ENCODE results near the gene S100G.

Gene S100G

GRCh38 chrX:16633754-16634153 is 16.2 kb upstream of the S100G start:
- DNase-seq (ENCODE audit: low read depth) = no peak
- TF ChIP-seq POLR2A (IDR thresholded peaks at IDR 0.05; ENCODE audit: extremely low read depth, insufficient read length) = no peak
- TF ChIP-seq CTCF (IDR thresholded peaks at IDR 0.05; ENCODE audit: low read depth, low read length) = no peak
- no peak for TF ChIP-seq MAX (IDR thresholded peaks at IDR 0.05; ENCODE audit: low read depth, low read length)
- no peak for TF ChIP-seq MYC (IDR thresholded peaks at IDR 0.05; ENCODE audit: low read depth, low read length)
- H3K4me3 ChIP-seq (ENCODE audit: low read depth, low read length) = no peak overlapping the region

GRCh38 chrX:16635040-16635439 is 14.9 kb upstream of the S100G start:
- TF ChIP-seq MYC (IDR thresholded peaks at IDR 0.05; ENCODE audit: low read depth, low read length) (no peak), POLR2A (IDR thresholded peaks at IDR 0.05; ENCODE audit: extremely low read depth, insufficient read length) (no peak), MAX (IDR thresholded peaks at IDR 0.05; ENCODE audit: low read depth, low read length) (no peak), CTCF (IDR thresholded peaks at IDR 0.05; ENCODE audit: low read depth, low read length) (no peak)
- H3K4me3 ChIP-seq (ENCODE audit: low read depth, low read length) = no peak overlapping the region
- no peak for DNase-seq (ENCODE audit: low read depth)

DNA sequence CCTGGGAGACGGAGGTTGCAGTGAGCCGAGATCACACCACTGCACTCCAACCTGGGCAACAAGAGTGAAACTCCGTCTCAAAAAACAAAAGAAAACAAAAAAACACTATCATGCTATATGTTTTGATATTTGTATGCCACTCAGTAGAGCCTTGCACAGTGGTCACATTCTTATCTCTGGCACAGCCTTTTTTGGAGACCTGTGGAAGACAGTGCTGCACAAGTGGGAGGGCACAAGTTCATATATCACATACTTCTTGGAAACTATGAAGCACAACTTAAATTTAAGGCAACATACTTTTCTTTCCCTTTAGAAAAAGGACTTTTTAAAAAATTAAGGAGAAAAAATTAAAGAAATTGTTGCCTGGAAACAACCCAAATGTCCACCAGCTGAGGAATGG is 14.4 kb upstream of the S100G start:
- no peak for DNase-seq (ENCODE audit: low read depth)
- no peak for TF ChIP-seq CTCF (IDR thresholded peaks at IDR 0.05; ENCODE audit: low read depth, low read length)
- no peak for TF ChIP-seq MAX (IDR thresholded peaks at IDR 0.05; ENCODE audit: low read depth, low read length)
- TF ChIP-seq MYC (IDR thresholded peaks at IDR 0.05; ENCODE audit: low read depth, low read length) = no peak
- TF ChIP-seq POLR2A (IDR thresholded peaks at IDR 0.05; ENCODE audit: extremely low read depth, insufficient read length) = no peak
- H3K4me3 ChIP-seq (ENCODE audit: low read depth, low read length) = no peak overlapping the region

DNA sequence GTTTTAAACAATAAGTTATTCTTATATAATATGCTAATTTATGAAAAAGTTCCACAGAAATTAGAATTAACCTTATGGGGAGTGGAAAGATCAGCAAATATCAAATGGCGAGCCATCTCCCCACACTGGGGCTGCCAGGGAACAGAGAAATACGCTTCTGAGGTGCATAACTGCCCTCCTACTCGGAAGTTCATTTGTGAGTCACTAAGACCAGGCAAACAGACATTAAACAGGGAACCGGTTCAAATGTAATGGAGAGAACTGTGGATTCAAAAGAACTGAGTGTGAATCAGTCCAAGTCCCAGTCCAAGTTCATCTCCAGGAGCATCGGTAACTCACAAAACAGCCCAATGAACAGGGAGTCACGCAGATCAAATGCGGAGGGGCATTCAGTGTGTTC is 11.4 kb upstream of the S100G start:
- no peak overlapping the region for H3K4me3 ChIP-seq (ENCODE audit: low read depth, low read length)
- no peak for DNase-seq (ENCODE audit: low read depth)
- no peak for TF ChIP-seq MAX (IDR thresholded peaks at IDR 0.05; ENCODE audit: low read depth, low read length)
- no peak for TF ChIP-seq MYC (IDR thresholded peaks at IDR 0.05; ENCODE audit: low read depth, low read length)

GRCh38 chrX:16639966-16640365 is 10.0 kb upstream of the S100G start:
- H3K4me3 ChIP-seq (ENCODE audit: low read depth, low read length) = no peak overlapping the region
- TF ChIP-seq MYC (IDR thresholded peaks at IDR 0.05; ENCODE audit: low read depth, low read length) = no peak
- TF ChIP-seq CTCF (IDR thresholded peaks at IDR 0.05; ENCODE audit: low read depth, low read length) = no peak
- no peak for TF ChIP-seq POLR2A (IDR thresholded peaks at IDR 0.05; ENCODE audit: extremely low read depth, insufficient read length)
- no peak for TF ChIP-seq MAX (IDR thresholded peaks at IDR 0.05; ENCODE audit: low read depth, low read length)
- DNase-seq (ENCODE audit: low read depth) = no peak

DNA sequence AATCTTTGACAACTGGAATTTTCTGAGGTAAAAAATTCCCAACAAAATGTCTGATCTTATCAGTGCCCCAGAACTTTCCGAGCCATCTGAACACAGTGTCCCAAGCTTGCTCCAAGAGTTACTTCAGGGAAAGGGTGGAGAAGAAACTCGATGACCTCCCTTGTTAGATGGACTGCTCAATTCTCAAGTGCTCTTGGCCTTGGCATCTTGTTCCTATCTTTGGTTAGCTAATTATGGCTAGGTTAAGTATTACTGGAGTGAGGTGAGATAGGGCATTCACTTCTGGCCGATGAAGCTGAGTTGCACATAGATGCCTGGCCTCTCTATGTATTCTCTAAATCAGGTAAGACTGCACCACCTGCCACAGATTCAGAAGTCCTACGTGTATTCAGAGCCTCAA is 9.1 kb upstream of the S100G start:
- TF ChIP-seq POLR2A (IDR thresholded peaks at IDR 0.05; ENCODE audit: extremely low read depth, insufficient read length) (no peak), CTCF (IDR thresholded peaks at IDR 0.05; ENCODE audit: low read depth, low read length) (no peak), MAX (IDR thresholded peaks at IDR 0.05; ENCODE audit: low read depth, low read length) (no peak), MYC (IDR thresholded peaks at IDR 0.05; ENCODE audit: low read depth, low read length) (no peak)
- no peak for DNase-seq (ENCODE audit: low read depth)

More for the DNA sequence above, 9.1 kb upstream of the S100G start:
- no peak overlapping the region for H3K4me3 ChIP-seq (ENCODE audit: low read depth, low read length)
